LNCAP (cell line): Measurements from ENCODE around the gene NARS2.

Experiments
- TF ChIP-seq, protein P1 (sequence below): fragments of 450-650 bp; IDR thresholded peaks from 2 replicates; pipeline ENCODE4 v1.5.1; 2017; ENCODE audit warnings: mild to moderate bottlenecking

Gene NARS2

GRCh38 chr11:78460471-78460870 is 114.2 kb downstream of the NARS2 start:
- TF ChIP-seq, protein P1, sequence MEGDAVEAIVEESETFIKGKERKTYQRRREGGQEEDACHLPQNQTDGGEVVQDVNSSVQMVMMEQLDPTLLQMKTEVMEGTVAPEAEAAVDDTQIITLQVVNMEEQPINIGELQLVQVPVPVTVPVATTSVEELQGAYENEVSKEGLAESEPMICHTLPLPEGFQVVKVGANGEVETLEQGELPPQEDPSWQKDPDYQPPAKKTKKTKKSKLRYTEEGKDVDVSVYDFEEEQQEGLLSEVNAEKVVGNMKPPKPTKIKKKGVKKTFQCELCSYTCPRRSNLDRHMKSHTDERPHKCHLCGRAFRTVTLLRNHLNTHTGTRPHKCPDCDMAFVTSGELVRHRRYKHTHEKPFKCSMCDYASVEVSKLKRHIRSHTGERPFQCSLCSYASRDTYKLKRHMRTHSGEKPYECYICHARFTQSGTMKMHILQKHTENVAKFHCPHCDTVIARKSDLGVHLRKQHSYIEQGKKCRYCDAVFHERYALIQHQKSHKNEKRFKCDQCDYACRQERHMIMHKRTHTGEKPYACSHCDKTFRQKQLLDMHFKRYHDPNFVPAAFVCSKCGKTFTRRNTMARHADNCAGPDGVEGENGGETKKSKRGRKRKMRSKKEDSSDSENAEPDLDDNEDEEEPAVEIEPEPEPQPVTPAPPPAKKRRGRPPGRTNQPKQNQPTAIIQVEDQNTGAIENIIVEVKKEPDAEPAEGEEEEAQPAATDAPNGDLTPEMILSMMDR: no peak

- TF ChIP-seq, protein P1: no peak
Observed at GRCh38 chr11:78459738-78460137, 114.9 kb downstream of the NARS2 start.

- TF ChIP-seq, protein P1: no peak
Observed at GRCh38 chr11:78457448-78457847, 117.2 kb downstream of the NARS2 start.

DNA sequence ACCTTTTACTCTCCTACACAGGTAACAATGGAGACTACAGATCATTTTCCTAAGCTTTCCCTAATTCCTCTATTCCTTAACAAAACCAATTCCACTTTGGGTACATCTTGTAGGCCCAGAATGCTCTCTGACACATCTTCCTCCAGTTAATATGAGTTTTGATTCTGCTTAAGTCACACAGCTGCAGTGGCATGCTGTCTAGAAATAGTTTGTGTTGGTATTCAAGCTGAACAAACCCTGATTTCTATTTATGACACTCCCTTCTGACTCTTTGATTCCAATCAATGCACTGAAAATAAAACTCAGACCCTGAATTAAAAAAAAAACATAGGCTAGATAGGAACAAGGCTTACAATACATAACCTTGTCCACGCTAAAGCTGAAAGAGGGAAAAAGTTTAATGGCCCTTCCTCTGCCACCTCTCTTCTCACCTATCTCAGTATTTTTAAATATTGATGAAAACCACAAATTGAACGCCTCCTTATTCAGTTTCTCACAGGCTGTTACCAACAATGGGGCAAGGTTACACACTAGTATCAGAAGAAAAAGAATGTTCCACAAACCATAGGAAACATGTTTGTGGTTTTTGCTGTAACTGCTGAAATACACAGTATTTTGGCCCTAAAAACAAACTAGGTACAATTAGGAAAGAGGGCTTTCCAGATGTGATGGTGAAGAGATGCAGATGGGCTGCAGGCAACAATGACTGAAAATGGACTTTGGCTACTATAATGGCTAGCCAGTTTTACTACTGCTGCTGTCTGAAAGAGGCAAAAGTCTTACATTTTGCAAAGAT is 121.3 kb downstream of the NARS2 start:
- TF ChIP-seq, protein P1: no peak

GRCh38 chr11:78451371-78452150 is 123.1 kb downstream of the NARS2 start:
- TF ChIP-seq, protein P1: no peak

DNA sequence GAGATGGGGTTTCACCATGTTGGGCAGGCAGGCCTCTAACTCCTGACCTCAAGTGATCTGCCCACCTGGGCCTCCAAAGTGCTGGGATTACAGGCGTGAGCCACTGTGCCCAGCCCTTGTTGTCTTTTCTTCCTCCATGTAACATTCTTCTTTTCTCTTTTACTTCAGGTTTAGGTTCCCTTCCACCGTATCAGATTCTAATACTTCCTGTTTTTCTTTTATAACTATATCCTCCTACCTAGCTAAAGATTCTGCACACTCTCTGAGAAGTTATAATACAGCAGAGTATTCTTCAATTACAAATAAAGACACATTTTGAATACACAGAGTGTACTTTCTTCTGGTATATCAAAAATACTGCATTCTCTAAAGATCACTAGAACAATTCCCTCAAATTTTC is 123.8 kb downstream of the NARS2 start:
- TF ChIP-seq, protein P1: no peak

DNA sequence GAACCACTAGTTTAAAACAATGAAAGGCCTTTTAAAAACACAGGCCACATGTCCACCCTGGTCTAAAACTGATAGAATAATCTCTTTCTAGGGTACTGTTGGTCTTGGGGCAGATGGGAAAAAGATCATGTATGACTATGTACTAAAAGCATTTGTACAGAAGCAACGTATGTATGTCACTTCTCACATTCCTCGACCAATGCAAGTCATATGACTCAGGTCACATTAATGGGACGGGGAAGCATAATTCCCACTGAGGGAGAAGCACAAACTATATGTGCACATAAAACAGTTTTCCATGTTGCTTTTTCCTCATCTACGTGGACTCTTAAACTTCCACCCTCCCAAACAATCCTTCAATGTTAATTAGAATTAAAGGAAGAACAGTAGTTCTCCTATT is 124.8 kb downstream of the NARS2 start:
- TF ChIP-seq, protein P1: no peak
